ENCODE results near the gene ZNF639.

Gene ZNF639

DNA sequence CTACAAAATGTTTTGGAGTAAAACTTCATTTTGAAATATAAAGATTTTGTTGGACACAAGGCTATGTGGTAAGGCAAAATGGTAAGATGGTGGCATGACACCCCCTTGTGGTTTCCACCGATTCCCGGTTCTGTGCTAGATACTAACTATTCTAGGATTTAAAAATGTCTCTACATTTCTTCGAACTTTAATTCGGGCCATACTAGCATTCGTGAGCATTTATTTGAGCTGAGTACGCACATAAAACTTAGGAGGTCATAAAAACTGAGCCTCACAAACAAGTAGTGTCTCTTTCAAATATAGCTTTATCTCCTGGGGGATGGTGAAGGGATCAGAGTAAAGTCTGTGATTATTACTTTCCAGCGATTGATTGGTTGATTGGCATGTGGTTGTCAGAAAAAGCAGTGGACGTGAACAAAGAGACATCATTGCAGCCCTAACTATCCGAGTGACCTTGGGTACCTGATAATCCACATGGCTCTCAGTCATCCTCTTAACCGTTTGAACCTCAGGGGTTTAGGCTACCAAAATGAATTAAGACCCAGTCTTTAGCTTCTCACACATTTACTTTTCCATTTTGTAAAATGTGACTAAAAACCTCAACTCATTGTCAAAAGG is 1.1 kb upstream of the ZNF639 start:
- no peak for DNase-seq

DNA sequence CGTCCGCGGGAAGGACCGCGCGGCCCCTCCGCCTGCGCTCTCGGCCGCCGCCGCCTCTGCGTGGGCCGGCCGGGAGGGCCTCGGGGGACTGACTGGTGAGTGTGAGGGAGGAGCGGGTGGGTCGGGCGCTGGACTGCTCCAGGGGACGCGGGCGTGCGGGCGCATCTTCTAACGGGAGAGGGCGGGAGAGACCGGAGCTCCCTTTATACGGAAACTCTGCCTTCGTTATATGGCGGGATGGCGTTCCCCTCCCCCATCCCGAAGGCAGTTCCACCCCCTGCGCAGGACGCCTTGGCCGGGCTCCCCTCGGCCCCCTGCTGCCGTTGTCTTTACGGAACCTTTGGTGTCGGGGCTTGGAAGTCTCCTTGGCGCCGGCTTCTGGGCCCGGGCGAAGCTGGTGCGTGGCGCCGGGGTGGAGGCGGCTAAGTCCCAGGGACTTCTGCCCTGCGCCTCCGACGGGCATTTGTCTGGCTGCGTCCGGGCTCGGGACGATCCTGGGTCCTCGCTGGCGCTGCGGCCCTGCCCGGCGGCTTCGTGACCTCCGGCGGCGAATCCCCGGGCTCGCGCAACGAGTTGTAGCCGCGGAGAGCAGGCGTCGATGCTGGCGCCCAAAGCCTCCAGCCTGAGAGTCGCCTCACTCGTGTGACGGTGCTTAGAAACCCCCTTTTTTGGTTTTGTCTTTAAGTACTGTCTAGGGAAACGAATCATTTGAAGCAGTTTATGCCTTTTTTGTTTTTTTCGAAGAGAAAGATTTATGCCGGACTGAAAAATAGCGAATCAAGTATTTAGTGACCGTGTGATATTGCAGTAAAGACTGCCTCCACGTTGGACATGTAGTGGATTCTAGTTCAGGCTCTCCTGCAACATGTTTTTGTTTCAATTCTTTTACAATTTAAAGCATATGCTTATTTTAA is 623 bp downstream of the ZNF639 start:
- DNase-seq: peak; percentile 56

DNA sequence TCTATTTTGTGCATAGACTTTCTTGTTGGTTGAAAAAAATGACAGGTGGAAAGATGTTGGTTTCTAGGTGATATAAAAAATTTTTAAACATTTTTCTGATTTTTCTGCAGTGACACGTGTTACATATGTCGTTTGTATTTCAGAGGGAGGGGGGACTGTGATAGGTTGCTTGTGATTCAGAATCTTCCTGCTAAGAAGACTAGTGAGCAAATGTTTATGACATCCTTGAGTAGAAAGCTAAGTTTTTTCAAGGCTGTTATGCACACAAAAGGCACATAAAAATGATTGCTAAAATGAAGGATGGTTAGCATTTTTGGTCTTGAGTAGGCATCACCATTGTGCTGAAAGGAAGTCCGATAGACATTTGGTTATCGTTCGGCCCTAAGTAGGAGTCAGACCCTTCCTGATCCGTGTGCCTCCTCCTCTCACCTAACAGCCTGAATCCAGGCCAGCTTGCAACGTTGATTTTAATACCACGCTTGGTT is 1.5 kb downstream of the ZNF639 start:
- no peak for DNase-seq

DNA sequence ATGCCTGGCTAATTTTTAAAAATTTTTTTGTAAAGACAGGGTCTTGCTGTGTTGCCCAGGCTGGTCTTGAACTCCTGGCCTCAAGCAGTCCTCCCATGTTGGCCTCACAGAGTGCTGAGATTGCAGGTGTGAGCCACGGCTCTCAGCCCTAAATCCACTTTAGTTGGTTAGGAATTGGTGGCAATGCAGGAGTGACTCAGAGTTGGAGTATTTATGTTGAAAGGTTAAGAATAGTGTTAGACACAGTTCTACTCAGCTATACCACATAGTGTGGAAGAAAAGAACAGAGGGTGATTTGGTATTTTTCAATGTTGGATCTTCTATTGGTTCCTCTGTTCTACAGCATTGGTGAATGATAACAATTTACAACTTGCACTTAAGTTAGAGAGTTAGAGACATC is 7.6 kb downstream of the ZNF639 start:
- DNase-seq: no peak

DNA sequence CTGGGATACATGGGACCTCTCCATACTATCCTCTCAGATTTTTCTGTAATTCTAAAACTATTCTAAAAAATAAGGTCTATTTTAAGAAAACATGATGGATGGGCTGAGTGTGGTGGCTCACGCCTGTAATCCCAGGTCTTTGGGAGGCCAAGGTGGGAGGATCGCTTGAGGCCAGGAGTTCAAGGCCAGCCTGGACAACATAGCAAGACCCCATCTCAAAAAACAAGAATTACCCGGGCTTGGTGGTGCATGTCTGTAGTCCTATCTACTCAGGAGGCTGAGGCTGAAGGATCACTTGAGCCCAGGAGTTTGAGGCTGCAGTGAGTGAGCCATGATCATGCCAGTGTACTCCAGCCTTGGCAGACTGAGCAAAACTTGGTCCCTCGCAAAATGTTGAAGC is 9.4 kb downstream of the ZNF639 start:
- no peak for DNase-seq

DNA sequence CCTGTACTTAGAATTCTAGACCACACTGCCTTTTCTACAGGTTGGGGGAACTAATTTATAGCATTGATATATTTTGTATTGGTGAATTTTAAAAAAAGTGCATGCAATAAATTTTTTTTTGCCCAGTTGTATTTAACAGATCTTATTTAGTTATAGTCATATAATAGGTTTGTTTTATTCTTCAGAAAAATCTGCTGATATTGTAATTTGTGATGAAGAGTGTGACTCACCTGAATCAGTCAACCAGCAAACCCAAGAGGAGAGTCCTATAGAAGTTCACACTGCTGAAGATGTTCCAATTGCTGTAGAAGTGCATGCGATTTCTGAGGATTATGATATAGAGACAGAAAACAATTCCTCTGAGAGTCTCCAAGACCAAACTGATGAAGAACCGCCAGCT is 10.3 kb downstream of the ZNF639 start:
- DNase-seq: no peak

DNA sequence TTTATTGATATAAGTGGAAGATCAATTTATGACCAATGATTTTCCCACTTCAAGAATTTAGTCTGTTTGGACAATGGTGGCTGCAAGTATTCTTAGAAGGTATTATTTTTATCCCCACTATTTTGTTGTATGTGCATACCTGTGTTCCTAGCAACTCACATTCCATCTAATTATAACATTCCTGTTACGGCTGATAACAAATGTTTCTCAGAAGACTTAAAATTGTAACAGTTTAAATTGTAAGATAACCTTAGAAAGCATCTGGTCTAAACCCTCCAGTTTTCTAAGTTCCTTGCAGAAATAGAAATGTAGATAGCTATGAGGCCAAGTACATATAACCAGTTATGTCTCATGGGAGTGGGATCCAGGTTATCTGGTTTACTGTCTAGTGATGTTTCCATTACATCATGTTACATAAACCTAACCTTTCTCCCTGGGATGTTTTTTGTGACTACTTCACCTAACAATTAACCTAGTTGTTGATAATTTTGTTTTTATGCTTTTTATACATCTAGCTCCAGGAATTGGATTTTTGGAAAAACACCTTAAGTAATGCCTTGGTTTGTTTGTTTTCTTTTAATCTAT is 13.6 kb downstream of the ZNF639 start:
- DNase-seq: no peak

DNA sequence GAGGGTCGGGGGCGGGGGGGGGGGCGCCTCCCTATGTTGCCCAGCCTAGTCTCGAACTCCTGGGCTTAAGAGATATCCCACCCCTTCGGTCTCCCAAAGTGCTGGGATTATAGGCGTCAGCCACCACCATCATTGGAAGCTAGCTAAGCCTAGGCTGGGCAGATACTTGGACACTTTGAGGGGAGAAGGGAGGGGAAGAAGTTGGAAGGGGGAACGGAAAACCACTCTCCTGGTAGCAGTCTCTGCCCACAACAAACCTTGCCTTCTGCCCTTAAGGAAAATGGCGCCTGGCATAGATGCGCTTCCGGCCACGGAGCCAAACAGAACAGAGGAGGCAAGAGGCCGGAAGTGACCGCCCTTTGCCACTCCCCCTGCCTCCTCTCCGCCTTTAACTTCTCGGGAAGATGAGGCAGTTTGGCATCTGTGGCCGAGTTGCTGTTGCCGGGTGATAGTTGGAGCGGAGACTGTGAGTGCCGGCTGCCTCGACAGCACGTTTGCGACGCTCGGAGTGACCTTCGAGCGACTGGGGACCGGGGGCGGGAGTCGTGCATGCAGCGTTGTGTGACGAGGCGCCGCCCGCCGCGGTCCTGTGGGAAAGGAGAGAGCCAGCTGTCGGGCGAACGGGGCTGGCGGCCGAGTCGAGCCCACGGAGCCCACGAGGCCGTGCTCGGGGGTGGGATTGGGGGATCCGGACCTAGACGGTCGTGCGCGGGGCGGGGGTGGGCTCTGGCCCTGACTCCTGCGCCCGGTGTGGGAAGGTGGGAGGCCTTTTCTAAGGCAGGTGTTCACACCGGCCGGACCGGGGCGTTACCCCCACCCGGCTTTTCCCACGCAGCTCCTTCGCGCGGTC is 24.7 kb downstream of the ZNF639 start, which contains the start of gene MFN1:
Gene MFN1, plus strand, starts transcription at position 365 of the 850 bp plus-strand sequence. CDS start 1,143 bp downstream, outside the sequence.
- DNase-seq: peak; percentile 93

DNA sequence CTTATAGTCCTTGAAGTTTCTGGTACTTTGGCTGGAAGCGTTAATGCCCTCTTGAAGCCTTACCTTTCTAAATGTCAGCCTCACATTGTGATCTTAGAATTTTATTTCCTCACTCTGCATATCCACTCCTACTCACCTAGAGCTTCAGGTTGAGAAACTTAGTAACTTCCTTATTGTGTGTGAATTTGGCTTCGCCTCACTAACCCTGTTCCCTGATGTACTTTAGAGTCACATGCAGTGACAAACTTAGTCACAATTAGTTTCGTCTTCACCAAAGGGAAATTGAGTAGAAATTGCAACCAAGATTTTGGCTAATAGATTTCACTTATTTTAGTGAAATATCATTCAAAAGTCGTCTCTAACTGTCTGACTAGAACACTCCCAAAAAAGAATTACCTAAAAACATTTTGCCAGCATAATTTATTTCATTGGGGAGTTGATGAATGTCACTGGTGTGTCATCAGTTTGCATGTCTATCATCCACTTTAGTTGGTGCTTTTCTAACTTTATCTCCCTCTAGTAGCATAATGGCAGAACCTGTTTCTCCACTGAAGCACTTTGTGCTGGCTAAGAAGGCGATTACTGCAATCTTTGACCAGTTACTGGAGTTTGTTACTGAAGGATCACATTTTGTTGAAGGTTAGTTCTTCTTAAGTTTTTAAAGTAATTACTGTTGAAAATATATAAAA is 25.6 kb downstream of the ZNF639 start:
- DNase-seq: no peak

DNA sequence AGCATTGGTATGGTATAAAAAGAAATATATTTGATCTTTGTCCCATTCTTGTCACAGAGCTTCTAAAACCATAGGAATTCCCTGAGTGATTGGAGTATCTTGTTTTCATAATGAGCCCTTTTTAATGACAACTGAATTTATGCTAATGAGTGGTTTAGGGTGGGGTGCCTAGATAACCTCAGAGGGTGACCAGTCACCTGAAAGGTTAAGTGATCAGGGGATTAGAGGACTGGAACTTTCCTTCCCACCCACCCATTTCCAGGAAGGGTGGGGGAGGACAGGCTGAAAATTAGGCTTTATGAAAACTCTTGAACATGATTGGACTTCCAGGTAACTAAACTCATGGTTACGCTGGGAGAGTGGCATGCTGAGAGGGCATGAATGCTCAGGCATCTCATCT is 33.2 kb downstream of the ZNF639 start:
- DNase-seq: no peak

DNA sequence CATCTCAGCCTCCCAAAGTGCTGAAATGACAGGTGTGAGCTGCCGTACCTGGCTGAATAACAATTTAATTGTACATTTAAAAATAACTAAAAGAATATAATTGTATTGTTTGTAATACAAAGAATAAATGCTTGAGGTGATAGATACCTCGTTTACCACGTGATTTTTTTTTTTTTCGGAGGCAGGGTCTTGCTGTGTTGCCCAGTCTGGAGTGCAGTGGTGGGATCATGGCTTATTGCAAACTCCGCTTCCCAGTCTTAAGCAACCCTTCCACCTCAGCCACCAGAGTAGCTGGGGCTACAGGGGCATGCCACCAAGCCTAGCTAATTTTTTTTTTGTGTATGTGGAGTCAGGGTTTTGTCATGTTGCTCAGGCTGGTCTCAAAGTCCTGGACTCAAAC is 40.5 kb downstream of the ZNF639 start:
- DNase-seq: no peak

DNA sequence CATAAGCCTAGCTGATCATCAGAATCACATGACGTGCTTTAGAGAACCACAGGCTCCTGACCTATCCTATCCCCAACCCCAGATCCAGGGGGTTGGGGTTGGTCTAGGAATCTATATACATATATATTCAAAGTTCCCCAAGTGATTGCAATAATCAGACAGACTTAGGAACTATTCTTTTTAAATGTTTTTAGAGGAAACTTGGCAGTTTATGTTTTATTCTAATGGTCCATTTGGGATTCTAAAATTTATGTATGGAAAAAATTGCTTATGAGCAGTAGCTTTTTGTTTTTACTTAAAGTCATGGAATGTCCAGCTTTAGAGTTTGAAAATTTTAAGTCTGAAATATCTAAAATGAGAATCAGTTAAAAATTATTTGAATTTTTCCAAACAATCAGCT is 46.8 kb downstream of the ZNF639 start:
- DNase-seq: no peak

DNA sequence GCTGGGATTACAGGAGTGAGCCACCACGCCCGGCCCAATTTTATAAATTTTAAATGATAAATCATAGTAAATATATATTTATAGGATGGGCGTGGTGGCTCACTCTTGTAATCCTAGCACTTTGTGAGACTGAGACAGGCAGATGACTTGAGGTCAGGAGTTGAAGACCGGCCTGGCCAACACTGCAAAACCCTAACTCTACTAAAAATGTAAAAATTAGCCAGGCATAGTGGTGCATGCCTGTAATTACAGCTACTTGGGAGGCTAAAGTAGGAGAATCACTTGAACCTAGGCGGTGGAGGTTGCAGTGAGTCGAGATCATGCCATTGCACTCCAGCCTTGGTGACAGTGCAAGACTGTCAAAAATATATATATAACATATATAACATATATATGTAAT is 51.1 kb downstream of the ZNF639 start:
- no peak for DNase-seq

DNA sequence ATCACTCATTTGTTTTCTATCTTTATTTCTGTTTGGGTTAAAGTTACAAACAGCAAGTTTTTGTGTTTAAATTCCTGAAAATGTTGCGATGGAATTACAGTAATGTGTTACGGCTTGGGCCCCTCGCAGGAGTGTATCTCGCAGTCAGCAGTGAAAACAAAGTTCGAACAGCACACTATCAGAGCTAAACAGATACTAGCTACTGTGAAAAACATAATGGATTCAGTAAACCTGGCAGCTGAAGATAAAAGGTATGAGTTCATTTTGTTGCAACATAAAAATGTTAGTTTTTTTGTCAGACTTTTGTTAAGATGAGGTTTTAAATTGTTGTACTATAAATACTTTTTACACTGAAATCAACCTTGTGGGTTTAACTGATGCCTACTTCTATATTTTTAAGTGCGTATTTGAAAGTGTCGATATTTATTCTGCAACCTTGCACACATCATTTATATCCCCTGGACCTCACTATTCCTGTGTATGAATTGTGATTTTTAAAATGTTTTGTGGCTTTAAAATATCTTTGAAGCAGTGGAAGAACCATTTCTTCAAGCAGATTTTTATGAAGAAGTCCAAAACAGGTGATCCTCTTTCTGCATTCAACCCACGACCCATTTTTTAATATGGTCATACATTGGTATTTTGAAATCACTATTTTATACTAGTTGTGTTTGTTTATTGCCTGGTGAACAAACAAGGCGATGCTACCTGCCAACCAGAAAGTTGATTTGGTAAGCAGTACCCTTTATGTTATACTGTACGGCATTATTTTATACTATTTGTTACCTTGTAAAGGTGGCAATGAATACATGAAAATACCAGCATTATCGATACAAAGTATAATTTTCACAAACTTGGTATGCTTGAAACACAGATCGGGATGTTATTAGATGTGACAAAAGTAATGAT is 52.5 kb downstream of the ZNF639 start:
- no peak for DNase-seq

DNA sequence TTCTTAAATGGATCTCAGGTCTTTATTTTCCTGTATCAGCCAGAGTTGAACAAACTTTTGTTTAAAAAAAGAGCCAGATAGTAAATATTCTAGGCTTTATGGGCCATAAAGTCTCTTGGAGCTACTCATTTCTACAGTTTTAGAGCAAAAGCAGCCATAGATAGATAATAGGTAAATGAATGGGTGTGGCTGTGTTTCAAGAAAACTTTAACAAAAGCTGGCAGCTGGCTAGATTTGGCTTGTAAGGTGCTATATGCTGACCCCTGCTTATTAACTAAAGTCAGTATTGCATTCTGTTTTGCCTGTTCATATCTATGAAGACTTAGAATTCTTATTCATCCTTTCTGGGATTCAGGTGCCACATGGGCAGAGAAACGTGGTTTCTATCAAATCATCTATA is 53.6 kb downstream of the ZNF639 start:
- DNase-seq: no peak
